Panc1 (cell line): ENCODE data around the gene IL17C. TPM values are rescaled to one million over a fixed set of nuclear protein-coding genes. Genes with fewer than 3 reads are reported as not detected.

Source experiments
- ATAC-seq: fragments of 200-7000 bp; cut with Tn5 transposase; 2 replicates; pipeline ENCODE4 v1.9.1; 2020; ENCODE audit warnings: mild to moderate bottlenecking, moderate library complexity
- BruUV-seq: library from RNA; stranded (reverse); fragments of 400-500 nt; replicated peaks from 2 replicates; lab custom pipeline; 2021; lab: Mats Ljungman, UMichigan
- CTCF ChIA-PET: fragments of 300-600 bp; sonication (Branson Sonifier 250); formaldehyde crosslinking; loops from one replicate; lab custom pipeline; 2022; ENCODE audit warnings: antibody characterized with exemption; lab: Charles Lee
- POLR2A ChIA-PET: fragments of 300-600 bp; sonication (Branson Sonifier 250); formaldehyde crosslinking; loops from one replicate; lab custom pipeline; 2022; ENCODE audit warnings: antibody characterized with exemption; lab: Charles Lee
- DNase-seq: peaks from one replicate; pipeline ENCODE4 v3.0.0-alpha.2; 2010; ENCODE audit warnings: low read depth, low spot score
- H3K27ac ChIP-seq: 2 replicates; pipeline ENCODE4 v1.5.1; 2011; ENCODE audit warnings: mild to moderate bottlenecking, low read length, inconsistent platforms
- H3K27me3 ChIP-seq: fragments of 200-500 bp; sonication (Bioruptor generic); 2 replicates; pipeline ENCODE4 v1.6.0; 2014; ENCODE audit warnings: low read length, inconsistent platforms; ENCODE audit not compliant: control insufficient read depth, insufficient read depth
- H3K36me3 ChIP-seq: fragments of 200-500 bp; sonication (Bioruptor generic); 2 replicates; pipeline ENCODE4 v1.5.1; 2014; ENCODE audit warnings: inconsistent platforms, mild to moderate bottlenecking, low read length, moderate library complexity; ENCODE audit not compliant: control insufficient read depth, insufficient read depth
- H3K4me1 ChIP-seq: 2 replicates; pipeline ENCODE4 v1.5.1; 2011; ENCODE audit warnings: inconsistent platforms, mild to moderate bottlenecking, low read length, moderate library complexity; ENCODE audit not compliant: control insufficient read depth, insufficient read depth
- H3K4me3 ChIP-seq, 2 experiments: 2 replicates each; pipeline ENCODE4 v1.5.1; 2011 to 2012; ENCODE audit warnings: low read depth in 2 of 2, low read length in 2 of 2, mild to moderate bottlenecking in 2 of 2, inconsistent platforms in 1 of 2, moderate library complexity in 1 of 2
- H3K9me3 ChIP-seq: fragments of 200-500 bp; sonication (Bioruptor generic); 2 replicates; pipeline ENCODE4 v1.5.1; 2014; ENCODE audit warnings: low read depth, mild to moderate bottlenecking, inconsistent platforms, low read length, moderate library complexity; ENCODE audit not compliant: control insufficient read depth, insufficient read depth
- POLR2AphosphoS5 ChIP-seq: IDR thresholded peaks from 2 replicates; pipeline ENCODE4 v1.6.1; 2012; ENCODE audit warnings: mild to moderate bottlenecking, low read depth, low read length, moderate library complexity
- SIN3A ChIP-seq: IDR thresholded peaks from 2 replicates; pipeline ENCODE4 v1.6.1; 2012; ENCODE audit warnings: low read depth, mild to moderate bottlenecking, low read length, moderate library complexity, borderline replicate concordance; ENCODE audit not compliant: insufficient read depth
- TCF7L2 ChIP-seq: IDR thresholded peaks from 2 replicates; pipeline ENCODE4 v1.6.1; 2011; ENCODE audit warnings: mild to moderate bottlenecking, low read depth, low read length, inconsistent platforms
- in situ Hi-C: cut with HindIII; loops from 2 replicates; pipeline ENCODE4 v1.10.0; 2016; ENCODE audit warnings: low sequenced_read_pairs, low pct_unique_long_range_greater_than_20kb
- intact Hi-C: fragments of 100-400 bp; cut with micrococcal nuclease; formaldehyde crosslinking; loops from one replicate; pipeline ENCODE4 v1.10.0; 2022; ENCODE audit not compliant: unreplicated experiment
- total RNA-seq: library from RNA; stranded (reverse); gene quantifications from one replicate; pipeline ENCODE4 v1.2.1, GENCODE V29; 2021; ENCODE audit not compliant: unreplicated experiment
- TF ChIP-seq, protein P1 (sequence below), 2 experiments: IDR thresholded peaks; 2 replicates each; pipeline ENCODE4 v1.6.1; 2011 to 2012; ENCODE audit warnings: low read depth in 2 of 2, control low read depth in 1 of 2, low read length in 1 of 2, mild to moderate bottlenecking in 1 of 2, moderate library complexity in 1 of 2; ENCODE audit not compliant: insufficient read depth in 1 of 2
- TF ChIP-seq, protein P2 (sequence below): fragments of 450-650 bp; IDR thresholded peaks from 2 replicates; pipeline ENCODE4 v1.5.1; 2017; ENCODE audit warnings: mild to moderate bottlenecking

Gene IL17C
- total RNA-seq, 1 experiment from 2014 or later, result not detected

DNA sequence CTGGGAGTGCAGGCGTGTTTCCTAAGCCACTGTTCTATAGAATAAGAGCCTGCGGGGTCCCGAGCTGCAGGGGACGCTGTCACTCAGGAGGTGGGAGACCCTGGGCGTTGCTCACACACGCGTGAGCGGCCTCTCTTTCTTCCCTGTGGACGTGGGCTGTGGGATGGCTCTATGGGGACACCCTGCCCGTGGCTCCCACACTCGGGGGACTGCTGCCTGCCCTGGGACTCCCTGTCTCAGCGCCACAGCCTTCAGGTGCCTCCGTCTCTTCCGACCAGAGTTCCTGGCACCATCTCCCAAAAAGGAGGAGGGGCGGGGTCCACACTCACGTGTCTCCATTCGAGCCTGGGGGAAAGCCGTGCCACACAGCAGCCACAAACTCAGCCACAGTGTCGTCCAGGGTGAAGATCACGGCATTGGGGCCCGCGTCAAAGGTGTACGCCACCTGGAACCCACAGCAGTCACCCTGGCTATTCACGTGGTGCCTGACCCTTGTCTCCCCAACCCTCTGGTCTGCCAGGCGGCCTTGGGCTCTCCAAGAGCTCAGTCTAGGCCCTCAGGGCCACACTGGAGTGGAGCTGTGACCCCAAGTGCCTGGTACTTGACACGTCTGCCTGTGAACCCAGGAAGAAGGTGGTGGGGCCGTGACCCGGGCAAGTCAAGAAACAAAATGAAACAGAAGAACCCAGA is 16.1 kb downstream of the IL17C start:
- no peak for DNase-seq
- no peak overlapping the region for H3K27ac ChIP-seq
- peaks cover 11% of the 10 kb centered on the region for H3K4me1 ChIP-seq
- intact Hi-C loops (no loop called here), in situ Hi-C loops (no loop called here)
- ChIA-PET CTCF (no interaction called here), POLR2A (no interaction called here)
- no peak for ATAC-seq
- no TSS peak for BruUV-seq
- TF ChIP-seq POLR2AphosphoS5, result no peak
- TF ChIP-seq, protein P1, sequence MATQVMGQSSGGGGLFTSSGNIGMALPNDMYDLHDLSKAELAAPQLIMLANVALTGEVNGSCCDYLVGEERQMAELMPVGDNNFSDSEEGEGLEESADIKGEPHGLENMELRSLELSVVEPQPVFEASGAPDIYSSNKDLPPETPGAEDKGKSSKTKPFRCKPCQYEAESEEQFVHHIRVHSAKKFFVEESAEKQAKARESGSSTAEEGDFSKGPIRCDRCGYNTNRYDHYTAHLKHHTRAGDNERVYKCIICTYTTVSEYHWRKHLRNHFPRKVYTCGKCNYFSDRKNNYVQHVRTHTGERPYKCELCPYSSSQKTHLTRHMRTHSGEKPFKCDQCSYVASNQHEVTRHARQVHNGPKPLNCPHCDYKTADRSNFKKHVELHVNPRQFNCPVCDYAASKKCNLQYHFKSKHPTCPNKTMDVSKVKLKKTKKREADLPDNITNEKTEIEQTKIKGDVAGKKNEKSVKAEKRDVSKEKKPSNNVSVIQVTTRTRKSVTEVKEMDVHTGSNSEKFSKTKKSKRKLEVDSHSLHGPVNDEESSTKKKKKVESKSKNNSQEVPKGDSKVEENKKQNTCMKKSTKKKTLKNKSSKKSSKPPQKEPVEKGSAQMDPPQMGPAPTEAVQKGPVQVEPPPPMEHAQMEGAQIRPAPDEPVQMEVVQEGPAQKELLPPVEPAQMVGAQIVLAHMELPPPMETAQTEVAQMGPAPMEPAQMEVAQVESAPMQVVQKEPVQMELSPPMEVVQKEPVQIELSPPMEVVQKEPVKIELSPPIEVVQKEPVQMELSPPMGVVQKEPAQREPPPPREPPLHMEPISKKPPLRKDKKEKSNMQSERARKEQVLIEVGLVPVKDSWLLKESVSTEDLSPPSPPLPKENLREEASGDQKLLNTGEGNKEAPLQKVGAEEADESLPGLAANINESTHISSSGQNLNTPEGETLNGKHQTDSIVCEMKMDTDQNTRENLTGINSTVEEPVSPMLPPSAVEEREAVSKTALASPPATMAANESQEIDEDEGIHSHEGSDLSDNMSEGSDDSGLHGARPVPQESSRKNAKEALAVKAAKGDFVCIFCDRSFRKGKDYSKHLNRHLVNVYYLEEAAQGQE (IDR thresholded peaks at IDR 0.05; ENCODE audit: insufficient read depth in 1 of 2, low read depth in 2 of 2, low read length in 1 of 2), result no peak
- no peak for TF ChIP-seq TCF7L2
- no peak for TF ChIP-seq SIN3A
- TF ChIP-seq, protein P2, sequence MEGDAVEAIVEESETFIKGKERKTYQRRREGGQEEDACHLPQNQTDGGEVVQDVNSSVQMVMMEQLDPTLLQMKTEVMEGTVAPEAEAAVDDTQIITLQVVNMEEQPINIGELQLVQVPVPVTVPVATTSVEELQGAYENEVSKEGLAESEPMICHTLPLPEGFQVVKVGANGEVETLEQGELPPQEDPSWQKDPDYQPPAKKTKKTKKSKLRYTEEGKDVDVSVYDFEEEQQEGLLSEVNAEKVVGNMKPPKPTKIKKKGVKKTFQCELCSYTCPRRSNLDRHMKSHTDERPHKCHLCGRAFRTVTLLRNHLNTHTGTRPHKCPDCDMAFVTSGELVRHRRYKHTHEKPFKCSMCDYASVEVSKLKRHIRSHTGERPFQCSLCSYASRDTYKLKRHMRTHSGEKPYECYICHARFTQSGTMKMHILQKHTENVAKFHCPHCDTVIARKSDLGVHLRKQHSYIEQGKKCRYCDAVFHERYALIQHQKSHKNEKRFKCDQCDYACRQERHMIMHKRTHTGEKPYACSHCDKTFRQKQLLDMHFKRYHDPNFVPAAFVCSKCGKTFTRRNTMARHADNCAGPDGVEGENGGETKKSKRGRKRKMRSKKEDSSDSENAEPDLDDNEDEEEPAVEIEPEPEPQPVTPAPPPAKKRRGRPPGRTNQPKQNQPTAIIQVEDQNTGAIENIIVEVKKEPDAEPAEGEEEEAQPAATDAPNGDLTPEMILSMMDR, result no peak
- peaks cover 6% of the 10 kb centered on the region; the same call in 1 of the 2 replicates for H3K36me3 ChIP-seq
- H3K27me3 ChIP-seq, result no peaks in the 10 kb centered on the region
- H3K4me3 ChIP-seq, result no peak overlapping the region
- H3K9me3 ChIP-seq, result no peaks in the 10 kb centered on the region

DNA sequence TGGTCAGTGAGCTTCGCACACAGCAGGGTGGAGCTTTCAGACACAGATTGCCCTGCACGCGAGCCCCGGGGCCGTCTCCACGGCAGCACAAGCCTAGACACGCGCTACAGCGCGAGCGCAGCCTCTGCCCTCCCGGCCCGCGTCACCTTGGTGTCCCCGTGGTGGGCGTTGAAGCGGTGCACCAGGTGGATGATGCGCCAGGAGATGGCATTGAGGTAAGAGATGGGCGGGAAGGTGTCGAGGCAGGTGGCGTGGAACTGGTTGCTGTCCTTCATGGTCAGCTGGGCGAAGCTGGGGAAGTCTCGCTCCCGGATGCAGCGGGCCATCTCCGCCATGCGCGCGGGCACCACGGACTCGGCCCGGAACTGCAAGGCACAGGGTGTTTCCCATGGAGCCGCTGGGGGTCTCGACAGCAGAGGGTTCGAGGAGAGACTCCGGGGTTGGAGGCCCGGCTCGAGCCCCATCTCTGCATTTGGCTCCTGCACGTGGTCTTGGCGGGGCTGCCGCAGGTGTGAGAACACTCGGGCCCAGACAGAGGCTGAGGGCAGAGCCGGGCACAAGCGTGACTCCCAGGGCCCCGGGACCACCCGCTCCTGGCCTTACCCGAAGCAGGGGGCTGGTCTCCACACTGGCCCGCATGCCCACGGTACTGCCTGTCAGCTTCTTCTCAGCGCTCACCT is 16.8 kb downstream of the IL17C start:
- H3K4me1 ChIP-seq, result peaks cover 9% of the 10 kb centered on the region
- DNase-seq (no peak), ATAC-seq (no peak)
- POLR2A ChIA-PET, result no interaction called here
- BruUV-seq, result no TSS peak
- in situ Hi-C loops (no loop called here), intact Hi-C loops (no loop called here)
- H3K9me3 ChIP-seq, result no peaks in the 10 kb centered on the region
- H3K4me3 ChIP-seq, result no peak overlapping the region
- peaks cover 5% of the 10 kb centered on the region; the same call in 1 of the 2 replicates for H3K36me3 ChIP-seq
- TF ChIP-seq SIN3A, result no peak
- TF ChIP-seq, protein P2, result no peak
- TF ChIP-seq TCF7L2, result no peak
- TF ChIP-seq, protein P1 (IDR thresholded peaks at IDR 0.05; ENCODE audit: insufficient read depth in 1 of 2, low read depth in 2 of 2, low read length in 1 of 2), result no peak
- TF ChIP-seq POLR2AphosphoS5, result no peak
- H3K27me3 ChIP-seq, result no peaks in the 10 kb centered on the region
- CTCF ChIA-PET, result no interaction called here
- H3K27ac ChIP-seq, result no peak overlapping the region
